Kidney (tissue), 14 donors: Measurements from ENCODE around the gene EIF4G1. TPM values are rescaled to one million over a fixed set of nuclear protein-coding genes. Genes with fewer than 3 reads are reported as not detected.

Experiments used
- DNase-seq, 5 donors: peaks; one replicate each; pipeline ENCODE4 v3.0.0-alpha.2; 2013 to 2020
- FAIRE-seq: peaks from 2 replicates; lab custom pipeline; 2012; peaks lifted over from hg19 to GRCh38; lab: Jason Lieb, UNC
- H3K27ac ChIP-seq, 2 donors: one replicate each; pipeline ENCODE4 v1.7.0; 2013; ENCODE audit warnings: low read depth in 2 of 2, low read length in 2 of 2, inconsistent platforms in 1 of 2
- H3K27me3 ChIP-seq: one replicate; pipeline ENCODE4 v1.7.1; 2013; ENCODE audit warnings: low read length, inconsistent platforms; ENCODE audit not compliant: control insufficient read depth, insufficient read depth
- H3K36me3 ChIP-seq, 3 donors: one replicate each; pipeline versions ENCODE4 v1.7.0 to v1.7.1; 2013; ENCODE audit warnings: low read length in 3 of 3, control low read depth in 1 of 3, inconsistent platforms in 1 of 3; ENCODE audit not compliant: insufficient read depth in 3 of 3, control insufficient read depth in 2 of 3
- H3K4me1 ChIP-seq, 3 donors: one replicate each; pipeline versions ENCODE4 v1.7.0 to v1.7.1; 2013; ENCODE audit warnings: low read length in 3 of 3, inconsistent platforms in 1 of 3, low read depth in 1 of 3; ENCODE audit not compliant: control insufficient read depth in 2 of 3, insufficient read depth in 2 of 3
- H3K4me3 ChIP-seq, 3 donors: one replicate each; pipeline versions ENCODE4 v1.7.0 to v1.8.1; 2013; ENCODE audit warnings: low read length in 3 of 3, control low read depth in 1 of 3, inconsistent platforms in 1 of 3
- H3K9ac ChIP-seq, 3 donors: one replicate each; pipeline versions ENCODE4 v1.7.0 to v1.7.1; 2013; ENCODE audit warnings: low read length in 3 of 3, control low read depth in 1 of 3, inconsistent platforms in 1 of 3
- H3K9me3 ChIP-seq, 3 donors: one replicate each; pipeline versions ENCODE4 v1.7.0 to v1.7.1; 2013; ENCODE audit warnings: low read length in 3 of 3, control low read depth in 1 of 3, inconsistent platforms in 1 of 3; ENCODE audit not compliant: control insufficient read depth in 2 of 3, insufficient read depth in 1 of 3
- intact Hi-C: fragments of 100-400 bp; cut with DNase I; formaldehyde crosslinking; loops from one replicate; pipeline ENCODE4 v1.11.1; 2022
- polyA plus RNA-seq: library from polyadenylated mRNA; stranded (reverse); fragments of 350-450 nt; fragmentation: Illumina TruSeq; extraction: RNeasy Lipid Tissue Mini Kit (QIAGEN cat#74804); gene quantifications from one replicate; pipeline ENCODE4 v1.2.3, GENCODE V29; 2014; ENCODE audit warnings: low read depth, low replicate concordance; ENCODE audit not compliant: insufficient read depth
- total RNA-seq: library from RNA; stranded (reverse); fragmentation: NEBNext Ultra II Directional; extraction: Animal tissue kit (Norgen Biotek cat#: 25700); gene quantifications from one replicate; pipeline ENCODE4 v1.2.1, GENCODE V29; 2021
- TF ChIP-seq, protein P1 (sequence below): IDR thresholded peaks from 3 replicates; pipeline ENCODE4 v1.5.1; 2012; ENCODE audit warnings: mild to moderate bottlenecking, moderate library complexity, borderline replicate concordance; ENCODE audit not compliant: insufficient read depth; ENCODE audit errors: extremely low read depth
- donor health status: control.
- donor health status: control.
- donor health status: control.
- donor health status: control.
- donor health status: control.
- donor health status: DM: yes; HTN: yes; CAD: no.
- donor health status: Normal renal cell carcinoma (clear cell type).

The EIF4G1 gene
- total and polyA plus RNA-seq, 2 donors from 2014 or later: 118 to 327 TPM

- H3K36me3 ChIP-seq: no peaks in the 10 kb centered on the region
- TF ChIP-seq, protein P1, sequence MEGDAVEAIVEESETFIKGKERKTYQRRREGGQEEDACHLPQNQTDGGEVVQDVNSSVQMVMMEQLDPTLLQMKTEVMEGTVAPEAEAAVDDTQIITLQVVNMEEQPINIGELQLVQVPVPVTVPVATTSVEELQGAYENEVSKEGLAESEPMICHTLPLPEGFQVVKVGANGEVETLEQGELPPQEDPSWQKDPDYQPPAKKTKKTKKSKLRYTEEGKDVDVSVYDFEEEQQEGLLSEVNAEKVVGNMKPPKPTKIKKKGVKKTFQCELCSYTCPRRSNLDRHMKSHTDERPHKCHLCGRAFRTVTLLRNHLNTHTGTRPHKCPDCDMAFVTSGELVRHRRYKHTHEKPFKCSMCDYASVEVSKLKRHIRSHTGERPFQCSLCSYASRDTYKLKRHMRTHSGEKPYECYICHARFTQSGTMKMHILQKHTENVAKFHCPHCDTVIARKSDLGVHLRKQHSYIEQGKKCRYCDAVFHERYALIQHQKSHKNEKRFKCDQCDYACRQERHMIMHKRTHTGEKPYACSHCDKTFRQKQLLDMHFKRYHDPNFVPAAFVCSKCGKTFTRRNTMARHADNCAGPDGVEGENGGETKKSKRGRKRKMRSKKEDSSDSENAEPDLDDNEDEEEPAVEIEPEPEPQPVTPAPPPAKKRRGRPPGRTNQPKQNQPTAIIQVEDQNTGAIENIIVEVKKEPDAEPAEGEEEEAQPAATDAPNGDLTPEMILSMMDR: no peak
- H3K4me1 ChIP-seq: peaks cover 0 to 8% (median 4%) of the 10 kb centered on the region in 3 donors
- FAIRE-seq: no peak
- H3K4me3 ChIP-seq: no peak overlapping the region
- H3K27me3 ChIP-seq: no peaks in the 10 kb centered on the region
- DNase-seq: peak in 3 of 5 donors; percentile 32 to 47 (median 34)
- no peak overlapping the region for H3K27ac ChIP-seq
- intact Hi-C loops: no loop called here
- peak overlapping the region in 1 of 3 donors; percentile 15 for H3K9ac ChIP-seq
- no peaks in the 10 kb centered on the region for H3K9me3 ChIP-seq
Observed at GRCh38 chr3:184349563-184350470, 35.4 kb downstream of the EIF4G1 start.

DNA sequence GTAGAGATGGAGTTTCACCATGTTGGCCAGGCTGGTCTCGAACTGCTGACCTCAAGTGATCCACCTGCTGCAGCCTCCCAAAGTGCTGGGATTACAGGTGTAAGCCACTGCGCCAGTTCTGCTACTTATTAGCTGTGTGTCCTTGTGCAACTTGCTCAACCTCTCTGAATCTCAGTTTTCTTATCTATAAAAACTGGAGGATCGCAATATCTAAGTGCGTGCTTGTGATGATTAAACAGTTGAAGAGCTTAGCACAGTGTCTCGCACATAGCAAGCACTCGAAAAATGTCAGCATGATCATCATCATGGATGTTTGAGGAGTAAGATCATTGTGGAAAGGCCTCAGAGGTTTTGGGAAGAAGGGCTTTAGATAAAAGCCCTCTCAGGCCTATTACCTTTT, 36.2 kb downstream of the EIF4G1 start:
- Histone ChIP-seq H3K4me1 (peaks cover 0 to 8% (median 4%) of the 10 kb centered on the region in 3 donors), H3K27ac (no peak overlapping the region), H3K27me3 (no peaks in the 10 kb centered on the region), H3K36me3 (peaks cover 0 to 2% (median 0%) of the 10 kb centered on the region in 3 donors), H3K4me3 (no peak overlapping the region), H3K9ac (no peak overlapping the region), H3K9me3 (no peaks in the 10 kb centered on the region)
- FAIRE-seq: no peak
- no peak for DNase-seq
- TF ChIP-seq, protein P1: no peak
- intact Hi-C loops: no loop called here

GRCh38 chr3:184351511-184352148, 37.2 kb downstream of the EIF4G1 start:
- FAIRE-seq (no peak), DNase-seq (peak in 1 of 5 donors; percentile 13)
- Histone ChIP-seq H3K9ac (no peak overlapping the region), H3K4me1 (peaks cover 0 to 8% (median 2%) of the 10 kb centered on the region in 3 donors), H3K36me3 (peaks cover 0 to 2% (median 0%) of the 10 kb centered on the region in 3 donors), H3K27ac (peak overlapping the region in 1 of 2 donors; percentile 18), H3K27me3 (no peaks in the 10 kb centered on the region), H3K9me3 (no peaks in the 10 kb centered on the region), H3K4me3 (no peak overlapping the region)
- TF ChIP-seq, protein P1: no peak
- intact Hi-C loops: no loop called here
